ENCODE measurements around the gene CELA2A. TPM values are rescaled to one million over a fixed set of nuclear protein-coding genes. Genes with fewer than 3 reads are reported as not detected.

CELA2A gene
- total RNA-seq, 3 donors from 2014 or later = not detected

GRCh38 chr1:15413563-15414444 lies 42.7 kb upstream of the CELA2A start:
- Histone ChIP-seq H3K27me3 (no peaks in the 10 kb centered on the region), H3K9me3 (no peaks in the 10 kb centered on the region), H3K36me3 (no peaks in the 10 kb centered on the region), H3K4me1 (peaks cover 0 to 4% of the 10 kb centered on the region in 2 donors), H3K27ac (no peak overlapping the region), H3K4me3 (no peak overlapping the region)
- intact Hi-C loops (cut with DNase I; ENCODE audit: low total_unique reads) = no loop called here
- TF ChIP-seq POLR2AphosphoS5 (IDR thresholded peaks at IDR 0.05) (no peak), CTCF (IDR thresholded peaks at IDR 0.05) (no peak), POLR2A (IDR thresholded peaks at IDR 0.05) (no peak)
- DNase-seq (ENCODE audit: low spot score in 2 of 2) = no peak

GRCh38 chr1:15414445-15414983 lies 42.0 kb upstream of the CELA2A start:
- intact Hi-C loops (cut with DNase I; ENCODE audit: low total_unique reads) = no loop called here
- no peaks in the 10 kb centered on the region for H3K27me3 ChIP-seq
- H3K27ac ChIP-seq = no peak overlapping the region
- DNase-seq (ENCODE audit: low spot score in 2 of 2) = no peak
- no peak overlapping the region for H3K4me3 ChIP-seq
- H3K4me1 ChIP-seq = peaks cover 0 to 4% of the 10 kb centered on the region in 2 donors
- no peak for TF ChIP-seq POLR2AphosphoS5 (IDR thresholded peaks at IDR 0.05)
- no peak for TF ChIP-seq POLR2A (IDR thresholded peaks at IDR 0.05)
- no peak for TF ChIP-seq CTCF (IDR thresholded peaks at IDR 0.05)
- no peaks in the 10 kb centered on the region for H3K9me3 ChIP-seq
- no peaks in the 10 kb centered on the region for H3K36me3 ChIP-seq

- H3K4me3 ChIP-seq = no peak overlapping the region
- no peaks in the 10 kb centered on the region for H3K27me3 ChIP-seq
- TF ChIP-seq CTCF (IDR thresholded peaks at IDR 0.05) = no peak
- TF ChIP-seq POLR2AphosphoS5 (IDR thresholded peaks at IDR 0.05) = no peak
- TF ChIP-seq POLR2A (IDR thresholded peaks at IDR 0.05) = no peak
- H3K36me3 ChIP-seq = no peaks in the 10 kb centered on the region
- H3K4me1 ChIP-seq = no peaks in the 10 kb centered on the region
- intact Hi-C loops (cut with DNase I; ENCODE audit: low total_unique reads) = no loop called here
- no peaks in the 10 kb centered on the region for H3K9me3 ChIP-seq
- H3K27ac ChIP-seq = peak overlapping the region; percentile 48 to 64
- DNase-seq (ENCODE audit: low spot score in 2 of 2) = no peak
These were observed 39.2 kb upstream of the CELA2A start for GRCh38 chr1:15417059-15417934.

- no peak for TF ChIP-seq POLR2A (IDR thresholded peaks at IDR 0.05)
- no peak for TF ChIP-seq CTCF (IDR thresholded peaks at IDR 0.05)
- TF ChIP-seq POLR2AphosphoS5 (IDR thresholded peaks at IDR 0.05) = no peak
- DNase-seq (ENCODE audit: low spot score in 2 of 2) = no peak
These were observed 37.6 kb upstream of the CELA2A start for GRCh38 chr1:15418806-15419515.

More at GRCh38 chr1:15418806-15419515, 37.6 kb upstream of the CELA2A start:
- H3K9me3 ChIP-seq = no peaks in the 10 kb centered on the region
- H3K4me1 ChIP-seq = no peaks in the 10 kb centered on the region
- no peaks in the 10 kb centered on the region for H3K27me3 ChIP-seq
- intact Hi-C loops (cut with DNase I; ENCODE audit: low total_unique reads) = no loop called here
- H3K27ac ChIP-seq = no peak overlapping the region
- H3K36me3 ChIP-seq = no peaks in the 10 kb centered on the region
- H3K4me3 ChIP-seq = no peak overlapping the region

All from breast epithelium (tissue), 4 donors.